ENCODE data around the gene TEAD1.
"Not testable (repeated sequence)": the region's sequence is repeated elsewhere in the genome, so short reads cannot be mapped to it uniquely, and the experiment has no call there.

TEAD1 gene

GRCh38 chr11:12745787-12746186 lies 71.6 kb downstream of the TEAD1 start:
- no peak for DNase-seq

- peak; percentile 41 for DNase-seq
Measured at GRCh38 chr11:12746593-12747097, 72.4 kb downstream of the TEAD1 start.

GRCh38 chr11:12748561-12748960 lies 74.3 kb downstream of the TEAD1 start:
- DNase-seq: no peak

GRCh38 chr11:12749442-12749841 lies 75.2 kb downstream of the TEAD1 start:
- no peak for DNase-seq

- no peak for DNase-seq
Measured at GRCh38 chr11:12750181-12750580, 76.0 kb downstream of the TEAD1 start.

GRCh38 chr11:12752868-12753524 lies 78.8 kb downstream of the TEAD1 start:
- DNase-seq: no peak

GRCh38 chr11:12754021-12754420 lies 79.8 kb downstream of the TEAD1 start:
- no peak for DNase-seq

GRCh38 chr11:12754582-12755234 lies 80.5 kb downstream of the TEAD1 start:
- DNase-seq: no peak

- no peak for DNase-seq
Measured at GRCh38 chr11:12755510-12756453, 81.6 kb downstream of the TEAD1 start.

- no peak for DNase-seq
Measured at GRCh38 chr11:12756454-12756806, 82.2 kb downstream of the TEAD1 start.

GRCh38 chr11:12756867-12757266 lies 82.6 kb downstream of the TEAD1 start:
- no peak for DNase-seq

GRCh38 chr11:12757416-12757815 lies 83.2 kb downstream of the TEAD1 start:
- DNase-seq: no peak

- DNase-seq: not testable (repeated sequence)
Measured at GRCh38 chr11:12758117-12758516, 83.9 kb downstream of the TEAD1 start.

GRCh38 chr11:12761029-12761428 lies 86.8 kb downstream of the TEAD1 start:
- no peak for DNase-seq

- DNase-seq: no peak
Measured at GRCh38 chr11:12762278-12762677, 88.1 kb downstream of the TEAD1 start.

- no peak for DNase-seq
Measured at GRCh38 chr11:12762696-12763324, 88.6 kb downstream of the TEAD1 start.

GRCh38 chr11:12764187-12764914 lies 90.1 kb downstream of the TEAD1 start:
- DNase-seq: no peak

GRCh38 chr11:12765428-12765827 lies 91.2 kb downstream of the TEAD1 start:
- no peak for DNase-seq

GRCh38 chr11:12767027-12767426 lies 92.8 kb downstream of the TEAD1 start:
- no peak for DNase-seq

GRCh38 chr11:12767577-12767976 lies 93.4 kb downstream of the TEAD1 start:
- DNase-seq: no peak

GRCh38 chr11:12768726-12769673 lies 94.8 kb downstream of the TEAD1 start:
- no peak for DNase-seq

Data from 8988T (cell line).